Transverse colon (tissue), 4 donors: ENCODE measurements around the gene ZNF140. TPM values are rescaled to one million over a fixed set of nuclear protein-coding genes. Genes with fewer than 3 reads are reported as not detected.

Experiments used
- DNase-seq: peaks from one replicate; pipeline ENCODE4 v3.0.0-alpha.2; 2019
- H3K27ac ChIP-seq, 4 donors: fragments of 200-600 bp; sonication (generic); 2 replicates each; pipeline ENCODE4 v1.5.1; 2016 to 2018; ENCODE audit warnings: inconsistent platforms in 4 of 4
- H3K27me3 ChIP-seq: fragments of 200-600 bp; sonication (generic); 2 replicates; pipeline ENCODE4 v1.5.1; 2017; ENCODE audit warnings: inconsistent platforms
- H3K36me3 ChIP-seq, 4 donors: fragments of 200-600 bp; sonication (generic); 2 replicates each; pipeline ENCODE4 v1.5.1; 2017 to 2019; ENCODE audit warnings: inconsistent platforms in 4 of 4
- H3K4me1 ChIP-seq, 4 donors: fragments of 200-600 bp; sonication (generic); 2 replicates each; pipeline ENCODE4 v1.5.1; 2017 to 2020; ENCODE audit warnings: inconsistent platforms in 4 of 4
- H3K4me3 ChIP-seq, 4 donors: fragments of 200-600 bp; sonication (generic); 1 replicate in 1 of 4; 2 replicates in 3 of 4; pipeline versions ENCODE4 v1.5.1 to v1.6.1; 2017 to 2019; ENCODE audit warnings: inconsistent platforms in 4 of 4
- H3K9me3 ChIP-seq, 2 donors: fragments of 200-600 bp; sonication (generic); 2 replicates each; pipeline ENCODE4 v1.5.1; 2017 to 2019; ENCODE audit warnings: inconsistent platforms in 2 of 2
- CTCF ChIP-seq, 5 experiments: fragments of 200-600 bp in 3 of 5; fragments of 450-650 bp in 2 of 5; sonication (generic) in 3 of 5; IDR thresholded peaks; 1 replicate in 2 of 5; 2 replicates in 3 of 5; pipeline ENCODE4 v1.5.1; 2016 to 2017; ENCODE audit warnings: antibody characterized with exemption in 5 of 5, inconsistent platforms in 3 of 5, mild to moderate bottlenecking in 2 of 5, moderate library complexity in 1 of 5
- EP300 ChIP-seq: sonication (generic); formaldehyde crosslinking; IDR thresholded peaks from one replicate; pipeline ENCODE4 v1.6.1; 2017; ENCODE audit warnings: antibody characterized with exemption, low read depth
- POLR2A ChIP-seq: fragments of 450-650 bp; IDR thresholded peaks from one replicate; pipeline ENCODE4 v1.6.1; 2016; ENCODE audit warnings: antibody characterized with exemption, mild to moderate bottlenecking, moderate library complexity
- POLR2AphosphoS5 ChIP-seq, 3 donors: sonication (generic); formaldehyde crosslinking; IDR thresholded peaks; one replicate each; pipeline ENCODE4 v1.6.1; 2016; ENCODE audit warnings: antibody characterized with exemption in 3 of 3
- WGBS, 2 donors: methylation state at CpG; one replicate each; pipeline ENCODE4 v1.1.5; 2018; ENCODE audit warnings: low coverage in 1 of 2; 5-methylcytosine and 5-hydroxymethylcytosine counted together
- in situ Hi-C, 4 donors: fragments of 200-750 bp; cut with MboI; loops; one replicate each; pipeline versions ENCODE4 v1.15.0 to v1.15.1; 2017; ENCODE audit warnings: low sequenced_read_pairs in 3 of 4, low pct_ligation_motif_present in 1 of 4, low pct_unique_long_range_greater_than_20kb in 1 of 4
- intact Hi-C: fragments of 100-400 bp; cut with DNase I; formaldehyde crosslinking; loops from one replicate; pipeline ENCODE4 v1.15.1; 2023; ENCODE audit warnings: low total_unique reads
- total RNA-seq, 4 donors: library from RNA; depleted of rRNA; stranded (reverse); fragments of >200 nt; gene quantifications; one replicate each; pipeline ENCODE4 v1.1.0, GENCODE V29; 2016

ZNF140 gene
- total RNA-seq, 4 donors from 2014 or later: 13.8 to 35.6 (median 14.8) TPM

- H3K9me3 ChIP-seq: peaks cover 94 to 96% of the 10 kb centered on the region in 2 donors
- TF ChIP-seq POLR2A: no peak
- no peak for TF ChIP-seq EP300
- TF ChIP-seq POLR2AphosphoS5 (IDR thresholded peaks at IDR 0.05): no peak
- no peak for TF ChIP-seq CTCF (IDR thresholded peaks at IDR 0.05)
- H3K36me3 ChIP-seq: peaks cover 14 to 98% (median 57%) of the 10 kb centered on the region in 4 donors
- DNase-seq: no peak
- no peaks in the 10 kb centered on the region for H3K4me1 ChIP-seq
- H3K27me3 ChIP-seq: no peaks in the 10 kb centered on the region
- H3K27ac ChIP-seq: no peak overlapping the region
- no peak overlapping the region for H3K4me3 ChIP-seq
- intact Hi-C loops (no loop called here), in situ Hi-C loops (no loop called here)
- WGBS, 2 donors: 94 to 99% methylated on average over 3 of the region's 3 CpGs
These were observed 34.0 kb upstream of the ZNF140 start for GRCh38 chr12:133046698-133047097.

- intact Hi-C loops: no loop called here
- H3K4me1 ChIP-seq: no peaks in the 10 kb centered on the region
- peaks cover 94 to 96% of the 10 kb centered on the region in 2 donors for H3K9me3 ChIP-seq
- in situ Hi-C loops: no loop called here
- no peaks in the 10 kb centered on the region for H3K27me3 ChIP-seq
- no peak for TF ChIP-seq POLR2A
- no peak for TF ChIP-seq EP300
- TF ChIP-seq CTCF (IDR thresholded peaks at IDR 0.05): no peak
- TF ChIP-seq POLR2AphosphoS5 (IDR thresholded peaks at IDR 0.05): no peak
- H3K27ac ChIP-seq: no peak overlapping the region
- WGBS, 2 donors: 100% methylated on average over 5 of the region's 5 CpGs
- H3K36me3 ChIP-seq: peaks cover 0 to 70% (median 31%) of the 10 kb centered on the region in 4 donors
- no peak overlapping the region for H3K4me3 ChIP-seq
- DNase-seq: no peak
These were observed 23.3 kb upstream of the ZNF140 start for GRCh38 chr12:133057446-133057845.

- peaks cover 0 to 60% (median 28%) of the 10 kb centered on the region in 4 donors for H3K36me3 ChIP-seq
- TF ChIP-seq POLR2AphosphoS5 (IDR thresholded peaks at IDR 0.05): no peak
- no peak for TF ChIP-seq EP300
- TF ChIP-seq POLR2A: no peak
- TF ChIP-seq CTCF (IDR thresholded peaks at IDR 0.05): no peak
- intact Hi-C loops (no loop called here), in situ Hi-C loops (no loop called here)
- DNase-seq: no peak
- H3K4me1 ChIP-seq: no peaks in the 10 kb centered on the region
- H3K27ac ChIP-seq: no peak overlapping the region
- peaks cover 94 to 97% of the 10 kb centered on the region in 2 donors for H3K9me3 ChIP-seq
- H3K4me3 ChIP-seq: no peak overlapping the region
- 90 to 92% methylated on average over 7 to 8 of the region's 8 CpGs for WGBS, 2 donors
- H3K27me3 ChIP-seq: no peaks in the 10 kb centered on the region
These were observed 22.3 kb upstream of the ZNF140 start for GRCh38 chr12:133058203-133059113.

DNA sequence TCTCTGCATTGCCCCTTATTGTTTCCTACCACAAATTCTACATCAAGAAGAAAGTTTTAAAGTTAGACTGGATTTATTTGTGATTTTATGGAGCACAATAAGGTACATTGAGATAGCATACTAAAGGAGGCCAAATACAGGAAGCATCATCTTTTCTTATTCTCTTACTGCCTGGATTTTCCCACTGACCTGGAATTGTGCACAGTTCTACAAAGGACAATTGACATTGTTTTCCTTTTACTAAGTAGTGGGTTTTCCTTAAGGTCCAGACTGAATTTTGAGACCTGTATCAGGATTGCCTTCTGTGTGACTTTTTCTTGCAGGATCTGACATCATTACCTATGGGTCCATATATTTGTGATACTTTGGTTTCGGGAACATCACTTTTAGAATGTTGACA, 18.8 kb upstream of the ZNF140 start:
- no peak for TF ChIP-seq POLR2A
- no peak for TF ChIP-seq EP300
- no peak for TF ChIP-seq POLR2AphosphoS5 (IDR thresholded peaks at IDR 0.05)
- TF ChIP-seq CTCF (IDR thresholded peaks at IDR 0.05): no peak
- Histone ChIP-seq H3K4me1 (no peaks in the 10 kb centered on the region), H3K4me3 (no peak overlapping the region), H3K27ac (no peak overlapping the region), H3K36me3 (peaks cover 0 to 29% (median 15%) of the 10 kb centered on the region in 4 donors), H3K27me3 (no peaks in the 10 kb centered on the region), H3K9me3 (peaks cover 96 to 97% of the 10 kb centered on the region in 2 donors)
- in situ Hi-C loops: no loop called here
- WGBS, 2 donors: 96% methylated on average over 1 of the region's 1 CpG; no CpG with 5 or more reads in 1 of the 2 donors
- intact Hi-C loops: no loop called here
- DNase-seq: no peak
